Measurements from ENCODE around the gene AGTRAP. TPM values are rescaled to one million over a fixed set of nuclear protein-coding genes. Genes with fewer than 3 reads are reported as not detected.
A peak's percentile ranks its signal among the peaks of the same experiment; 100 is the strongest.

AGTRAP gene
- total and polyA plus RNA-seq, 9 of the 15 experiments (the other 6 are each of a cell fraction or from before 2014, with no cell fraction given) = 26.8 to 105 (median 57.5) TPM

- TF ChIP-seq, protein P1, sequence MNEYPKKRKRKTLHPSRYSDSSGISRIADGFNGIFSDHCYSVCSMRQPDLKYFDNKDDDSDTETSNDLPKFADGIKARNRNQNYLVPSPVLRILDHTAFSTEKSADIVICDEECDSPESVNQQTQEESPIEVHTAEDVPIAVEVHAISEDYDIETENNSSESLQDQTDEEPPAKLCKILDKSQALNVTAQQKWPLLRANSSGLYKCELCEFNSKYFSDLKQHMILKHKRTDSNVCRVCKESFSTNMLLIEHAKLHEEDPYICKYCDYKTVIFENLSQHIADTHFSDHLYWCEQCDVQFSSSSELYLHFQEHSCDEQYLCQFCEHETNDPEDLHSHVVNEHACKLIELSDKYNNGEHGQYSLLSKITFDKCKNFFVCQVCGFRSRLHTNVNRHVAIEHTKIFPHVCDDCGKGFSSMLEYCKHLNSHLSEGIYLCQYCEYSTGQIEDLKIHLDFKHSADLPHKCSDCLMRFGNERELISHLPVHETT (CRISPR knock-in tag; conservative IDR thresholded peaks at IDR 0.05 in 1 of 2, IDR thresholded peaks at IDR 0.05 in 1 of 2) = no peak
- TF ChIP-seq NR1H2 (CRISPR knock-in tag; IDR thresholded peaks at IDR 0.05) (no peak), LCOR (CRISPR knock-in tag; IDR thresholded peaks at IDR 0.05) (no peak), CHCHD3 (CRISPR knock-in tag; IDR thresholded peaks at IDR 0.05) (no peak), ADNP (tag; IDR thresholded peaks at IDR 0.05) (no peak), POLR2A (conservative IDR thresholded peaks at IDR 0.05) (peak; percentile 2), HOXB6 (CRISPR knock-in tag; IDR thresholded peaks at IDR 0.05; ENCODE audit: borderline replicate concordance) (no peak), SAFB (IDR thresholded peaks at IDR 0.05; ENCODE audit: borderline replicate concordance, low read depth, low read length) (no peak), ZNF175 (CRISPR knock-in tag; IDR thresholded peaks at IDR 0.05; ENCODE audit: low read depth) (no peak), RBM22 (IDR thresholded peaks at IDR 0.05; ENCODE audit: low read depth, low read length, poor library complexity, severe bottlenecking) (peak; percentile 79), EWSR1 (IDR thresholded peaks at IDR 0.05; ENCODE audit: borderline replicate concordance, low read depth, partially characterized antibody) (no peak), POLR2AphosphoS2 (IDR thresholded peaks at IDR 0.05; ENCODE audit: low read length) (peak; percentile 20; the same call in 1 of the 2 replicates), RBM34 (IDR thresholded peaks at IDR 0.05; ENCODE audit: borderline replicate concordance, insufficient read depth, low read length) (no peak), NFYB (IDR thresholded peaks at IDR 0.05; ENCODE audit: extremely low read depth, insufficient read length) (no peak), NBN (IDR thresholded peaks at IDR 0.05; ENCODE audit: low read depth) (no peak), ETV5 (CRISPR knock-in tag; IDR thresholded peaks at IDR 0.05; ENCODE audit: low read depth) (no peak), BHLHE40 (IDR thresholded peaks at IDR 0.05; ENCODE audit: low read length) (no peak), ZNF79 (CRISPR knock-in tag; IDR thresholded peaks at IDR 0.05; ENCODE audit: low read depth) (no peak), DMBX1 (CRISPR knock-in tag; IDR thresholded peaks at IDR 0.05; ENCODE audit: borderline replicate concordance) (no peak), E2F5 (CRISPR knock-in tag; IDR thresholded peaks at IDR 0.05) (peak; percentile 53; the same call in 1 of the 2 replicates), ZNF408 (CRISPR knock-in tag; IDR thresholded peaks at IDR 0.05; ENCODE audit: low read depth) (no peak), POLR2AphosphoS5 (IDR thresholded peaks at IDR 0.05; ENCODE audit: control insufficient read depth, insufficient read depth, low read depth, low read length) (no peak), ZBTB26 (CRISPR knock-in tag; IDR thresholded peaks at IDR 0.05) (no peak)
- TF ChIP-seq, protein P2, sequence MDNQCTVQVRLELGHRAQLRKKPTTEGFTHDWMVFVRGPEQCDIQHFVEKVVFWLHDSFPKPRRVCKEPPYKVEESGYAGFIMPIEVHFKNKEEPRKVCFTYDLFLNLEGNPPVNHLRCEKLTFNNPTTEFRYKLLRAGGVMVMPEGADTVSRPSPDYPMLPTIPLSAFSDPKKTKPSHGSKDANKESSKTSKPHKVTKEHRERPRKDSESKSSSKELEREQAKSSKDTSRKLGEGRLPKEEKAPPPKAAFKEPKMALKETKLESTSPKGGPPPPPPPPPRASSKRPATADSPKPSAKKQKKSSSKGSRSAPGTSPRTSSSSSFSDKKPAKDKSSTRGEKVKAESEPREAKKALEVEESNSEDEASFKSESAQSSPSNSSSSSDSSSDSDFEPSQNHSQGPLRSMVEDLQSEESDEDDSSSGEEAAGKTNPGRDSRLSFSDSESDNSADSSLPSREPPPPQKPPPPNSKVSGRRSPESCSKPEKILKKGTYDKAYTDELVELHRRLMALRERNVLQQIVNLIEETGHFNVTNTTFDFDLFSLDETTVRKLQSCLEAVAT (IDR thresholded peaks at IDR 0.05) = no peak
Observed at GRCh38 chr1:11788549-11789053, 52.7 kb downstream of the AGTRAP start (continued).
